GM19238 (cell line): ENCODE results near the gene HOXA10.

Source experiments
- DNase-seq: peaks from one replicate; pipeline ENCODE4 v3.0.0; 2011; ENCODE audit warnings: low spot score; ENCODE audit not compliant: insufficient read length

Gene HOXA10

GRCh38 chr7:27168265-27168947 lies 5.7 kb downstream of the HOXA10 start:
- no peak for DNase-seq

- DNase-seq: no peak
Observed at GRCh38 chr7:27167916-27168264, 6.2 kb downstream of the HOXA10 start.

DNA sequence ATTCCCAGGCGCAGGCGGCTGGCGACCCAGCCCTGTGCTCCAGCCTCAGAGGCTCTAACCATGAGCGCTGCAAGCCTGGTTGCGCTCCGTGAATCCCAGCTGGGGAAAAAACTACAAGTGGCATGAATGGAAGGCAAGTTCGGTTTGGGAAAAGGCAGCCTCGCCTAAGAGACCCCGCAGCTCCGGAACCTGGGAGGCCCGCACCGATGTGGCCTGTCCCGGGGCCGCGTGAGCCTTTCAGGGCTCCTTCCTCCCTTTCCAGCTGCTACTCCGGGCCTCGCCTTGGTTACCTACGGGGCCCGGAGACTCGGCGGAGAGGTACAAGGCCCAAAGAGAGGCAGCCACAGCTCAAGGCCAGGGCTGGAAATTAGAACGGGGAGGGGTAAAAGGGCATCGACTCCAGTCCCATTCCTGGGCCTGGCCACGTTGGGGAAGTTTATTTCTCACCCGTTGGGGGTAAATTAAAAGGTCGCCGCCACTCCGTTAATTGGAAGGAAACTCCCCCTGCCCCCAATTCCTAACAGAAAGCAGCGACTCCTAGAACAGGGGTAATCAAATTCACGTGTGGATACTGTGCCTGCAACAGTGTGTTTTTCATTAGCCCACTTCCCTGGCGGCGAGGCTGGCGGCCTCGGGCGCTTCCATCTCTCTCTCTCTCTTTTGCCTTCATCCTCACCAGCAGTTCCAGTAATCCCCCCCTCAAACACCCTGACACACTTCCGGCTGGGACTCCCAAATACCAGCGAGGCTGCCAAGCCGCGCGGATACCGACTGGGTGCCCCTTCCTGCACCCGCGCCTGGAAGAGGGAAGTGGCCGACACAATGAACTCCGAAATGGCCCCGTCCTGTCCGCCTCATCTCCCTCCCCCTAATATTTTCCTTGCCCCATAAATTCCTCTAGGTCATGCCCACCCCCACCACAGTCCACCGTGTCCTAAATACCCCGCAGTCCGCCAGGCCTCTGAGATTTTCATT lies 7.3 kb downstream of the HOXA10 start:
- no peak for DNase-seq

GRCh38 chr7:27165996-27166530 lies 8.1 kb downstream of the HOXA10 start:
- DNase-seq: no peak

GRCh38 chr7:27165089-27165995 lies 8.8 kb downstream of the HOXA10 start, which contains the start of gene HOXA9:
Gene HOXA9, minus strand, starts transcription at chr7:27165537. Its CDS starts 80 bp downstream, at chr7:27165457.
- DNase-seq: no peak

- no peak for DNase-seq
Observed at GRCh38 chr7:27164367-27165088, 9.6 kb downstream of the HOXA10 start.

- DNase-seq: no peak
Observed at GRCh38 chr7:27164045-27164366, 10.1 kb downstream of the HOXA10 start.

DNA sequence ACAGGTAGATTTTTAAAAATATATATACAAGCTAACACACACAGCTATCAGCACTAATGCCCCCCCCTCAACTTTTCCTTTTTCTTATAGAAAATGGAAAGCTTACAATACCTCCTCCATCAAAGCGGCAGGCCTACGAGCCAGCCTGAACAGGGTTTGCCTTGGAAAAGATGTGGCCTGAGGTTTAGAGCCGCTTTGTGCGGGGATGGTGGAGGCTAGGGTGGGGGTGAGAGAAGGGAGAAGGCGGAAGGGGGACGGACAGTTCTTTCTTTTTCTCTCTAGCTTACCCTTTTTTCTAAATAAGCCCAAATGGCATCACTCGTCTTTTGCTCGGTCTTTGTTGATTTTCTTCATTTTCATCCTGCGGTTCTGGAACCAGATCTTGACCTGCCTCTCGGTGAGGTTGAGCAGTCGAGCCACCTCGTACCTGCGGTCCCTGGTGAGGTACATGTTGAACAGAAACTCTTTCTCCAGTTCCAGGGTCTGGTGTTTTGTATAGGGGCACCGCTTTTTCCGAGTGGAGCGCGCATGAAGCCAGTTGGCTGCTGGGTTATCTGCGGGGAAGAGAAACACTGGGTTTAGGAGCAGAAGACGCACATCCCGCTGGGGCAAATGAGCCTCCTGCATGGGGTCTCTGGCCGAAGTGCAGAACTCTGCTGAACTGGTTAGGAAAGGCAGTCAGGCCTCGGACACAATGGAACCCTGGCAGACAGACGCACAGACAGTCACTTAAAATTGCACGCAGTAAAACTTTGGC lies 10.7 kb downstream of the HOXA10 start:
- DNase-seq: no peak

GRCh38 chr7:27162561-27163287 lies 11.4 kb downstream of the HOXA10 start:
- DNase-seq: no peak

- no peak for DNase-seq
Observed at GRCh38 chr7:27161721-27162560, 12.2 kb downstream of the HOXA10 start.

DNA sequence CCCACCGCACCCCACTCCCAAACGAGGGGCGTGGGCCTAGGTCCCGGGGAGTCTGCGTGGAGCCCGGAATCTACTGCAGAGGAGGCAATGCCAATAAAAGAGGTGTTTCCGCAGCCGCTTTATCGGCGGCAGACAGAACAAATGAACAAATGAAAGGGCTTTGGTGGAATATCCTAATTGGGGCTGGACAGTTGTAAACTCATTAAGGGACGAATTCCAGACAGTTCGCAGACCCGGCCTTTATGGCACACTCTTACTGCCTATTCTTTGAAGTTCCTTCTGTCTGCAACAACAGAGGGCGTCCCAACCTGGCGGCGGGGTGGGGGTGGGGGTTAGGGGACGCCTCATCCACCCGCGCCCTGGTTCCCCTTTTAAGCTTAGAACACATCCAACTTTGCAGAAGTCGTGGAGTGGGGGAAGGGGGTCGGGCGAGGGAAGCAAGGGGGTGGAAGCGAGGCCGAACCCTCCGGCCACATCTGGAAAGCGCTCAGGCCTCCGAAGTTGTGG lies 12.9 kb downstream of the HOXA10 start:
- no peak for DNase-seq

DNA sequence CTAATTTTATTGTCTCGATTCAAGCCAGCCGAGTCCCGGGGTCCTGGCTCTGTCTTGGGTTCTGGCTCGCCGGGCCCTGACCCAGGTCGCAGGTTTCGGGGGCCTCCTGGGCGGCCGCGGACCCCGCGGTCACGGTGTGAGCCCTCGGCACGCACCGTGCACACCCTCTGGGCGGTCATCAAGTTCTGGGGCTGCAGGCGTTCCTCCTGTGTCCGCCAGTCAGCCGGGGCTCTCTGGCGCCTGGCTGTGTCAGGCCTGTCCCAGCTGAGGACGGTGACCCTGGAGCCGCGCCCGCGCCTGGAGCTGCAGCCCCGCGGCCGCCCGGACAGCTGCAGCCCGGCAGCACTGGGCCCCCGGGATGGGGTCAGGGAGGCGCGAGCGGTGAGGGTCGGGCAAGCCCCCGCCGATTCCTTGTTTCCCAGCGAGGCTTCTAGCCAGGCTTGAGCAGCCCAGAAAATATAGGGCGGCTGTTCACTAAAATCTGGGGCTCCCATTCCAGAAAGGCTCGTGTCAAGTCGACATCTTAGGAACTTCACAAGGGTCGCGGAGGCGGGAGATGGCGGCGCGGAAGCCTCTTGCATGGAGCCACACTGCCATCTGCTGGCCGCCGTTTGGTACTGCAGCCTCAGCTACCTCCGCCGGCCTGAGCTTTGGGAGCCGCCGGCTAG lies 13.4 kb downstream of the HOXA10 start:
- DNase-seq: peak; percentile 88

GRCh38 chr7:27160145-27160545 lies 14.0 kb downstream of the HOXA10 start:
- no peak for DNase-seq

DNA sequence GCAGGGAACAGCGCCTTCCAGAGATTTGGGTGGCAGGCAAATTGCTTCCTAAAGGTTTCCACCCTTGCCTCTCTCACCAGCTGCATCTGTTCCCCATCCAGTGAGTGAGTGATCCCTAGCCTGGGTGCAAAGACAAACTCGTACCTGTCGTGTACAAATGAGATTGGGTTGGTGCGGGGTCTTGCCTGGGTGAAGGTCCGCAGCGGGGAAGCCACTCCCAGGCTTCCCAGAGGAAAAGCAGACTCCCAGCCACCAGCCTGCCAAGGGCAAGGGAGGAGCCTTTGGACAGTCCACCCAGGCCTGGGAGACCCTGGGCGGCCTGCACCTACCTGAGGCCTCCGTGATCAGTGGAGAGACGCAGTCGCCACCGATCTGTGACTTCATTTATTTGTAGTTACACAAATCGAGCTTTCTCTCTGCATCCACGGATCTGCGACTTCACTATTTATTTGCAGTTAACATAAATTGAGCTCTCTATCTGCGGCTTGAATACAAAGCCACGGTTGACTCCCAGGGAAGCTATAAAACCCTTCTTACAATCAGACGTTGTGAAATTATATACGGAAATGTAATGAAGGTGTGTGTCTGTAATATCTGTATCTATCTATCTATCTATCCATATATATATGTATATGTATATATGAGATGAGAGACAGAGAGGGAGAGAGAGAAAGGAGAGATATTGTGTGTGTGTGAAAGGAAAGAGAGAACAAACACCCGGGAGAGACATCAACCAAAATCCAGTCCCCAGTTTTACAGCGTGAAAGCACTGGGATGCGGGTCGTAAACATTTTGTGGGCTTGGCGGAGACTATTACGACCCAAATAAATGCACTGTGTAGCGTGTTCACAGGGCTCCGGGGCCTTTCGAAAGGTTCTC lies 14.6 kb downstream of the HOXA10 start:
- no peak for DNase-seq

DNA sequence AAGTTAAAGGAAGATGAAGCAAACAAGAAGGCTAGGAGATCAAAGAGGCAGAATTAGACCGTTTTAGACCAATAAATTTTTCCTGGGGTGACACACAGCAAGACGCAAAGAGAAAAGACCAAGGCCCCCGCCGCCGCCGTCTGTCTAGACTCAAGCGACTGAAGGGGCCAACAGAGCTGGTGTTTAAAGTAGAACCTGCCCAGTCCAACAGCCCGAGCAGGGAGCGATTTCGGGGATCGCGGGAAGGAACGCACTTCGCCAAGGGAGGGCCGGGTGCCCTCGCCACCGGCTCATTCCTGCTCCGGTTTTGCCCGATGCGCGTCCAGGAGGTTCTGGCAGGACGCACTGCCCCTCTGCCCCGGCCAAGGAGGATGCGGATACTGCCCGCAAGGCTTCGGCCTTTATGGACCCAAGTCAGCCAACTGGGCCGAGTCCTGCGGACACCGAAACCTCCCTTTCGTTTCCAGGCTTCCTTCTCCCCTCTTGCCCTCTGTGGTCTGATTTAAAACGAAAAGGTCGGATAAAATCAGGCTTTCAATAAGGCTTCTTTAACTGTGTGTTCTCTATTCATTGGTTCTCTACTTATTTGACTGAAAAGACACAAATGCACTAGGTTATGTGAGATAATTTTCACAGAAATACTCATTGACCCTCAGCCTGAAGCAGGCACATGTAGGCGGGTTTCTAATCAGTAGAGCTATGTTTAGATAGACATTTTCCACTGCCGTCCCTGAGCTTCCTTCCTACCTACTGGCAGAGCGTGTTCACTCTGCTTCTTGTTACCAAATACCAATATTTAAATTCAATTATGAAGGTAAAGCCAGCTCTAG lies 15.5 kb downstream of the HOXA10 start:
- DNase-seq: no peak
